GM18499 (cell line): ENCODE measurements around the gene SCARF2.
"Not testable (repeated sequence)": the region's sequence is repeated elsewhere in the genome, so short reads cannot be mapped to it uniquely, and the experiment has no call there.

Experiments used
- ATAC-seq: cut with Tn5 transposase; IDR thresholded peaks from one replicate; pipeline ENCODE4 v1.9.1; 2021; ENCODE audit warnings: moderate number of reproducible peaks; ENCODE audit not compliant: insufficient read depth, unreplicated experiment

SCARF2 gene, protein sequence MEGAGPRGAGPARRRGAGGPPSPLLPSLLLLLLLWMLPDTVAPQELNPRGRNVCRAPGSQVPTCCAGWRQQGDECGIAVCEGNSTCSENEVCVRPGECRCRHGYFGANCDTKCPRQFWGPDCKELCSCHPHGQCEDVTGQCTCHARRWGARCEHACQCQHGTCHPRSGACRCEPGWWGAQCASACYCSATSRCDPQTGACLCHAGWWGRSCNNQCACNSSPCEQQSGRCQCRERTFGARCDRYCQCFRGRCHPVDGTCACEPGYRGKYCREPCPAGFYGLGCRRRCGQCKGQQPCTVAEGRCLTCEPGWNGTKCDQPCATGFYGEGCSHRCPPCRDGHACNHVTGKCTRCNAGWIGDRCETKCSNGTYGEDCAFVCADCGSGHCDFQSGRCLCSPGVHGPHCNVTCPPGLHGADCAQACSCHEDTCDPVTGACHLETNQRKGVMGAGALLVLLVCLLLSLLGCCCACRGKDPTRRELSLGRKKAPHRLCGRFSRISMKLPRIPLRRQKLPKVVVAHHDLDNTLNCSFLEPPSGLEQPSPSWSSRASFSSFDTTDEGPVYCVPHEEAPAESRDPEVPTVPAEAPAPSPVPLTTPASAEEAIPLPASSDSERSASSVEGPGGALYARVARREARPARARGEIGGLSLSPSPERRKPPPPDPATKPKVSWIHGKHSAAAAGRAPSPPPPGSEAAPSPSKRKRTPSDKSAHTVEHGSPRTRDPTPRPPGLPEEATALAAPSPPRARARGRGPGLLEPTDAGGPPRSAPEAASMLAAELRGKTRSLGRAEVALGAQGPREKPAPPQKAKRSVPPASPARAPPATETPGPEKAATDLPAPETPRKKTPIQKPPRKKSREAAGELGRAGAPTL

DNA sequence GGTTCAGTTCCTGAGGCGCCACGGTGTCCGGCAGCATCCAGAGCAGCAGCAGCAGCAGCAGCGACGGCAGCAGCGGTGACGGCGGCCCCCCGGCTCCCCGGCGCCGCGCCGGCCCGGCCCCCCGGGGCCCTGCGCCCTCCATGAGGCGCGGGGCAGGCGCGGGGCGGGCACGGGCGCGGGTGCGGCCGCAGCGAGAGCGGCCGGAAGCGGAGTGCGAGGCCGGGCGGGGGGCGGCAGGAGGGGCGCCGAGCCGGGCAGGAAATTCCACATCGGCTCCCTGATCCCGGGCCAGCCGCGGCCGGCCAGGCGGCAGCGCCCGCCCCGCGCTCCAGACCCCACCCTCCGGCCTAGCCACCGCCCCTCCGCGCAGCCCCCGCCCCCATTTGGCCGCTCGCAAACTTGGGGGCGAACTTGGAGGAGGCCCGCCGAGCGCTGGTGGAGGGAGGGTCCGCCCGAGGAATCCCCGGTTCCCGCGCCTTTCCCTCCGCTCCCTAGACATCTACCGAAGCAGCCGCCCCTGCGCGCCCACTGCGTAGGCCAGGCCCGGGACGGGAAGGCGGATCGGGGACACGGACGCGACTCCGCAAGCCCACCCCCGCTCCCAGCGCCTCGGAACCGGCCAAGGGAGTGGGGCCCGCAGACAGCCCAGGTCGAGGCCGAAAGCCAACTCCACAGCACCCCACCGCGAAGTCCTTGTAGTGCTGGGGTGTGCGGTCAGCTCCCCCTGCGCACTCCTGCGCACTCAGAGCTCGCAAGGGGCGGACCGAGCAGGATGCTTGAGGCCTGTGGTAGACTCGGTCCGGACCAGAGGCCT lies at the start of gene SCARF2:
TSS of gene SCARF2 (minus strand) at position 213 of the 814 bp plus-strand sequence. CDS start at position 142, 71 bp downstream.
- no peak for ATAC-seq

DNA sequence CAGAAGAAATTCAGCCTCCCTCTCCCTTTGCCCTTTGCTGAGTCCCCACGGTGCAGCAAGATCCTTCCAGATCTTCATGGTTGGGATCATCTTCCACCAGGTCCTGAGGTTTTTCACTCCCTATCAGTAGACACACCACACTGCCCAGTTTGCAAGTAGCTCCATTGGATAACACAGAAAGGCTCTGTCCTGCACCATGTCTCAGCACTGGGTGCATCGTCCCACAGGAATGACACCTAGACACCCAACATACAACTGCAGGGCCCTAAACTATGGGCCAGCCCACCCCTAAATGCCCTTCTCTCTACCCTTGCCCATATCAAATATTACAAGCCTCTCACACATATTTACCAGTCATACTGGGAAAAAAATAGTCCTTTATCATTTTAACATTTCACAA lies 48.6 kb upstream of the SCARF2 start:
- ATAC-seq: no peak

- ATAC-seq: no peak
These were observed 47.5 kb upstream of the SCARF2 start for GRCh38 chr22:20484948-20485683.

DNA sequence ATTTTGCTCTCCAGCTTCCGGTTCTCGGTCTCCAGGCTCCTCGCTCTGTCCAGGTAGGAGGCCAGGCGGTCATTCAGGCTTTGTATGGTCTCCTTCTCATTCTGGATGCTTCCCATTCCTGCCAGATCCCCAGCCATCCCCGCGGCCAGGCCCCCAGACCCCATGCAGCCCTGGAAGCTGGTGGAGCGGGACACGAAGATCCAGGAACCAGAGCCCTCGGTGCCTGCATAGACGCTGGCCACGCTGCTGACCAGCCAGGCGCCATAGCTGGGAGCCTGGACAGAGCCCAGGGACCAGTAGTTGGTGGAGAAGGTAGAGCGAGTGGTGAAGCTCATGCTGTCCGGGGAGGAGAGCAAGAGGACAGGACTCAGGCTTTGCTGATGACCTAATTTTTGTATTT lies 46.1 kb upstream of the SCARF2 start:
- ATAC-seq: no peak

DNA sequence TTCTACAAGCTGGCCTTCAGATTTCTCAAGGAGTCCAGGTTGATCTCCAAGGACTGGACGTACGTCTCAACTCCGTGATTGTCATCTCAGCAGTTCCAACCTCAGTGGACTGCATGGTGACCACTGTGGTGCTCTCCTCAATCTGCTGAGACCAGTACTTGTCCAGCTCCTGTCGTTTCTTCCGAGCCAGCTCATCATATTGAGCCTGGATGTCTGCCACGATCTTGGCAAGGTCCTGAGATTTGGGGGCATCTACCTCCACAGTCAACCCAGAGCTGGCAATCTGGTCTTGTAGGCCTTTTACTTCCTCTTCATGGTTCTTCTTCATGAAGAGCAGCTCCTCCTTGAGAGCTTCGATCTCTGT lies 45.5 kb upstream of the SCARF2 start:
- ATAC-seq: not testable (repeated sequence)

DNA sequence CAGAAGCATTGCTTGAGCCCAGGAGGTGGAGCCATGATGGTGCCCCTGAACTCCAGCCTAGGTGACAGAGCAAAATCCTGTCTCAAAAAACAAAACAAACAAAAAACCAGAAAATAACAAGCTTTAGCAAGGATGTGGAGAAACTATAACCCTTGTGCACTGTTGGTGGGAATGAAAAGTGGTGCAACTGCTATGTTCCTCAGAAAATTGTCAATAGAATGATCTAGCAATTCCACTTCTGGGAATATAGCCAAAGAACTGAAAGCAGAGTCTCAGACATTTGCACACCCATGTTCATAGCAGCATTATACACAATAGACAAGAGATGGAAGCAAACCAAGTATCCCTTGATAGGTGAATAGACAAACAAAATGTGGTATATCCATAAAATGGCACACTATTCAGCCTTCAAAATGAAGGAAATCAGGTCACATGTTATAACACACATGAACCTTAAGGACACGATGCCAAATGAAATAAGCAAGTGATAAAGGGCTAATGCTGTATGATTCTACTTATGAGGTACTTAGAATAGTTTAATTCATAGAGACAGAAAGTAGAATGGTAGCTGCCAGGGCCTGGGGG lies 42.1 kb upstream of the SCARF2 start:
- ATAC-seq: no peak

DNA sequence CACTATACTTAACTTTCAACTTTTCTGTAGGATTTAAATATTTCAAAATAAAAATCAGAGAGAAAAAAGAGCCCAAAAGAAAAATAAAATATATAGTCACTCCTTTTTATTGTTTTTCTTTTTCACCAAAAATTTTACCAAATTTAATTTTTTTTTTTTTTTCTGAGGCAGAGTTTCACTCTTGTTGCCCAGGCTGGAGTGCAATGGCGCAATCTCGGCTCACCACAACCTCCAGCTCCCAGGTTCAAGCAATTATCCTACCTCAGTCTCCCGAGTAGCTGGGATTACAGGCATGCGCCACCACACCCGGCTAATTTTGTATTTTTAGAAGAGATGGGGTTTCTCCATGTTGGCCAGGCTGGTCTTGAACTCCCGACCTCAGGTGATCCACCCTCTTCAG lies 40.4 kb upstream of the SCARF2 start:
- ATAC-seq: not testable (repeated sequence)

- ATAC-seq: not testable (repeated sequence)
These were observed 37.9 kb upstream of the SCARF2 start for GRCh38 chr22:20475569-20475968.

GRCh38 chr22:20475115-20475436 lies 37.5 kb upstream of the SCARF2 start:
- ATAC-seq: no peak

DNA sequence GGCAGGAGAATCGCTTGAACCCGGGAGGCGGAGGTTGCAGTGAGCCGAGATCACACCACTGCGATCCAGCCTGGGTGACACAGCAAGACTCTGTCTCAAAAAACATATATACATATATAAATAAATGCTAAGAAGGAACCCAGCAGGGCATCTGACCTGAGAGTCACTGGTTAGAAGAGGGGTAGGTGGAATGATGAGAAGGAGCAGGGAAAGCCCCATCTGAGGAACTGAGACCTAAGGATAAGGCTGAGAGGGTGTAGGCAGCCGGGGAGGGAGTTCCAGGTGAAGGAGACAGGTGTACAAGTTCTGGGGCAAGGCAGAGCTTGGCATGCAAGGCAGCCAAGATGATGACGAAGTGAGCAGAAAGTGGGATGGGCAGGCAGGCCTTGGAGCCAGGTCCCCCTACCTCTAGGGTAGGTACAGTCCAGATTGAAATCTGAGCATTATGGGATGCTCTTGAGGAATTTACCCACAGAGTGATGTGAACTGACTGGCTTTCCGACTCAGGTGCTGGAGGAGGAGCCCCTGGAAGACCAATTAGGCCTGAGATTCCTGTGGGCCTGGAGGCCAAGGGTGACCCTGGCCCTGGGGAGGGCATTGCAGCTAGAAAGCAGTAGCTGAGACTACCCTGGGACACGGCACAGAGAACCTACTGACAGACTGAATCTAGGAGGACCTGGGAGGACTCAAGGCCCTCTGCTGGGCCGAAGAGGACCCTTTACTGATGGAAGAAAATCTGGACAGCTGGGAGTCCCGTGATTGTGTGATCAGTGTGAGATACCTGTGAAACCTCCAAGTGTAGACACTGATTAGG lies 35.2 kb upstream of the SCARF2 start:
- ATAC-seq: no peak

- ATAC-seq: no peak
These were observed 33.7 kb upstream of the SCARF2 start for GRCh38 chr22:20471126-20471833.

DNA sequence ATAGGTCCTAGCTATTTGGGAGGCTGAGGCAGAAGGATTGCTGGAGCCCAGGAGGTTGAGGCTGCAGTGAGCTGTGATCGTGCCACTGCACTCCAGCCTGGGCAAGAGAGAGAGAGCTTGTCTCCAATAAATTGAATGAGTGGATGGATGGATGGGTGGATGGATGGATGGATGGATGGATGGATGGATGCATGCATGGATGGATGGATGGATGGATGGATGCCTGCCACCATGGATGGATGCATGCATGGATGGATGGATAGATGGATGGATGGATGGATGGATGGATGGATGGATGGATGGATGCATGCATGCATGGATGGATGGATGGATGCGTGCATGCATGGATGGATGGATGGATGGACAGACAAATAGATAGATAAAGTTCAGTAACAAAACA lies 32.9 kb upstream of the SCARF2 start:
- ATAC-seq: not testable (repeated sequence)

- no peak for ATAC-seq
These were observed 31.7 kb upstream of the SCARF2 start for GRCh38 chr22:20469110-20469868.

GRCh38 chr22:20466659-20467379 lies 29.2 kb upstream of the SCARF2 start:
- ATAC-seq: no peak

- ATAC-seq: no peak
These were observed 28.1 kb upstream of the SCARF2 start for GRCh38 chr22:20465759-20466077.

- ATAC-seq: no peak
These were observed 27.5 kb upstream of the SCARF2 start for GRCh38 chr22:20464912-20465758.
